GM19239 (cell line): ENCODE data around the gene KRT80.

Source experiments
- DNase-seq: peaks from one replicate; pipeline ENCODE4 v3.0.0; 2011; ENCODE audit warnings: low spot score; ENCODE audit not compliant: insufficient read length
- FAIRE-seq: peaks from 2 replicates; lab custom pipeline; 2011; peaks lifted over from hg19 to GRCh38; lab: Jason Lieb, UNC

The KRT80 gene

DNA sequence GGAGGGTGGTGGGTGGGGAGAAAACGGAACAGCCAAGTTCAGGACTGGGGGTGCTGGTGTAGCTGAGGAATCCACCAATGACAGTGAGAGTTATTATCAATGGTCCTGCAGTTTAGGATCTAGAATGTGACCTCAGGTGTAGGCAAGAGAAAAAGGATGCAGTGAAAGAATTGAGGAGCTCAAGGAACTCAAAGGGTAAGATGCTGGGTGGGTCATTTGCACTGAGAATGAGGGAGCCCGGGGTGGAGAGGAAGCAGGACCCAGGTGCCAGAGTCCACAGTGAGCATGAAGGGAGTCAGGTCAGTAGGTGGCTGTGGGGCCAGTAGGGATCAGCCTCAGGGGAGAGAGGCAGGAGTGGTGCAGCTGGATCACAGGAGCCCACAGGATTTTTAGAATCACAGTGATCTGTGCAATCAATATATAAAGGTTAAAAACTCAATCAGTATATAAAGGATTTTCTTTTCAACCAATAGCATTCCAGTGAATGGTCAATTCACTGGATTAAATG, 38.1 kb upstream of the KRT80 start:
- DNase-seq (no peak), FAIRE-seq (no peak)

DNA sequence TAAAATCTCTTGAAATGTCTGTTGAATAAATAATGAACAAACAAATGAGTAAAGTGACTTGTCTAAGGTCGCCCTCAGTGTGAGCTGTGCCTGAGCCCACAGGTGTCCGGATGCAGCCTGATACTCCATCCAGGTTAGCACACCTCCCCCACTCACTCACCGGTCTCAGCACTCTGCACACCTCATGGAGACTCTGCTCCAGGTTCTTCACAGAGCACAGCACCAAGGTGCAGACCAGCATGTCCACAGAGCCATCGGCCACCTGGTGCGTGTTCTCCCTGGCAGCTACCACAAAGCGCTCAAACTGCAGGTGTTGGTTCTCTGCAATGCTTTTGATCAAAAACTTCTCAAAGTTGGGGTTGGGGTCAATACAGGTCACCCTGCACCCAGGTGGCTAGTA, 37.1 kb upstream of the KRT80 start:
- no peak for DNase-seq
- no peak for FAIRE-seq

DNA sequence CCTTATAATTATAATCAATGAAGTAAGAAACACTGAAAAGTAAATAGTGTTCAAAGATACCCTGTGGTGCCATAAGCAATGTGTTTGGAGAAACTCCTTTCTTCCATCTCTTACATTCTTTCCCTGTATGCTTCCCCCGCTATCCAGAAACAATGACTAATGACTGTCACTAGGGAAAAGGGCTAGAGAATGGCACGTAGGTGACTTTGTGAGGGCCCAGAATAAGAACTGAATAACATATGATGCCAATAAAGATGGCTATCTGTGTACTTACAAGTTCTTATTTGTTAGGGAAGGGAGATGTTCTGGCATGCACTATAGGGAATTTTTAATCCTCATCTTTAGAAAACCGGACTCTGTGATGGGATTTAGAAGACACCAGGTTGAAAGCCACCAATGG, 36.6 kb upstream of the KRT80 start:
- DNase-seq, result no peak
- no peak for FAIRE-seq

DNA sequence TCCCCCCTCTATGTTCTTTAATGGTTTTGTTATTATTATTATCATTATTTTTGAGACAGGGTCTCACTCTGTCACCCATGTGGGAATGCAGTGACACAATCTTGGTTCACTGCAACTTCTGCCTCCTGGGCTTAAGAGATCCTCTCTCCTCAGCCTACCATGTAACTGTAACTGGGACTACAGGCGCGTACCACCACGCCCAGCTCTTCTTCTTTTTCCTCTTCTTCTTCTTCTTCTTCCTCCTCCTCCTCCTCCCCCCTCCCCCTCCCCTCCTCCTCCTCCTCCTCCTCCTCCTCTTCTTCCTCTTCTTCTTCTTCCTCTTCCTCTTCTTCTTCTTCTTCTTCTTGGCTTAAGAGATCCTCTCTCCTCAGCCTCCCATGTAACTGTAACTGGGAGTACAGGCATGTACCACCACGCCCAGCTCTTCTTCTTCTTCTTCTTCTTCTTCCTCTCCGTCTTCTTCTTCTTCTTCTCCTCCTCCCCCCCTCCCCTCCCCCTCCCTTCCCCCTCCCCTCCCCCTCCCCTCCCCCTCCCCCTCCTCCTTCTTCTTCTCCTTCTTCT, 35.9 kb upstream of the KRT80 start:
- no peak for FAIRE-seq
- no peak for DNase-seq

DNA sequence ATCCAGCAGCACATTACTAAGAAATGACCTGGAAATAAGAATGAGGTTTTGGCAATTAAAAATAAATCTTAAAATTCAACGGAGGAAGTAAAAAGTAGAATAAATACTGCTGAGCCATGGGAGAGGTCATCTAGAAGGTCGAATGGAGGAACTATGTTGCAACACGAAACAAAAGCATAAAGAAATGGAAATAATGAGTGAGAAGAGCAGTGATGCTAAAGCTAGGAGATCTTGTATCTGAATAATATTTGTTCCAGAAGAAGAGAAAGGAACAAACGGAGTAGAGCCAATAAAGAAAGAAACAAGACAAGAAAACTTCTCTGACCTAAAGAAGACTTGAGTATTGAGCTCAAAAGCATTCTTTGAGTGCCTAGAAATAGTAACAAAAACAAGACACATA, 34.6 kb upstream of the KRT80 start:
- no peak for DNase-seq
- no peak for FAIRE-seq

DNA sequence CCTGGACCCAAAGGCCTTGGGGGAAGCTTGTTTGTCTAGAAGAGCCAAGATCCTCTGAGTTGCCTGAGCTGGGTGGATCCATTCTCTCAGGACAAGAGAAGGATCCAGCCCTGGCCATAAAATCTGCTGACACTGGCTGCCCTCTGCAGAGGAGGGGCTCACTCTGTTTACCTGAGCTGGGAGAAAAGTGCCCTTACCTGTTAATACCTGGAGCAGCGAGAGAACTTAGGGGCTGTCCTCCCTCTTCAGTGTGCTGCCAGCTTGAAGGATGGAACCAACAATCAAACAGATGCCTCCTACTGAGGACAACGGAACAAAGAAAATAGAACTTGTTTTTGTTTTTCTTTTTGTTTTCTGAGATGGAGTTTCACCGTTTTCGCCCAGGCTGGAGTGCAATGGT, 33.9 kb upstream of the KRT80 start:
- FAIRE-seq (no peak), DNase-seq (no peak)

DNA sequence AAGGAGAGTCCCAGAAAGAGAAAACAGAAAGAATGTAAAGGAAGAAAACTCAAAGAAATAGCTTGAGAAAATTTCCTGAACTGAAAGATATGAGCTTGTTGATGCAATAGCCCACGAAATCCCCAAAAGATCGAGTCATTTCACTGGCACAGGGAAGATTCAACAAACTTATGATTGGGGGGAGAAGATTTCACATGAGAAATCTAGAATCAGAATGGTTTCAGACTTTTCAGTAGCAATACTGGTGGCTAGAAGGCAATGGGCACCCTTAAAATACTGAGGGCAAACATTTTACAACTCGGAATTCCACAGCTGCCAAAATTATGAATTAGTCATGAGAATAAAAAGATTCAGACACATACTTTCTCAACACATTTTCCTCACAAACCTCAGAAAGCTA, 32.3 kb upstream of the KRT80 start:
- FAIRE-seq (no peak), DNase-seq (no peak)

DNA sequence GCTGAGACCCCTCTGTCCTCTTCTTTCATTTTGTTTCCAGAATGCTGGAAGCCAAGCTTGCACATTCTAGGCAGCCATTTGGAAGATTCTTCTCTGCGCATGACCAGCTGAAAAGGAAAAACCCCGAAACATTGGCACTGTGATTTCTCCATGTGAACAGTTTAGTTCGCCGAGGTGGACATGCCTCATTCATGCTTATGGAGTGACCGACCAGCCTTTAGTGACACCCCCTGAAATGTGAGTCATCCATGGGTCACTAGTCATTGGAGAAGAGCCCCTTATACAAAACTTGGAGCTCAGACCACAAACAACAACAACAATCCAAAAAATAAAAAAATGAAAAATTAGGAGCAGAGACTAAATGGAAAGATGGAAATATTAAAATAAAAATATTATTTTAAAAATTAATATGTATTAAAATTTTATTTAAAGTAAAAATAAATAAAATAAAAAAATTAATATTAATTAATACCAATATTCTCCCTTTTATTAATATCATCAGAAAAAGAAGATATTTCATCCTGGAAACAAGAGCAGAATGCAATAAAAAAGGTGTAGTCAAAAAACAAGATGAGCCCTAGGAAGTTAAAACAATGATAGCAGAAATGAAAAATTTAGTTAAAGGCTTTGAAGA, 31.7 kb upstream of the KRT80 start:
- DNase-seq (no peak), FAIRE-seq (no peak)

DNA sequence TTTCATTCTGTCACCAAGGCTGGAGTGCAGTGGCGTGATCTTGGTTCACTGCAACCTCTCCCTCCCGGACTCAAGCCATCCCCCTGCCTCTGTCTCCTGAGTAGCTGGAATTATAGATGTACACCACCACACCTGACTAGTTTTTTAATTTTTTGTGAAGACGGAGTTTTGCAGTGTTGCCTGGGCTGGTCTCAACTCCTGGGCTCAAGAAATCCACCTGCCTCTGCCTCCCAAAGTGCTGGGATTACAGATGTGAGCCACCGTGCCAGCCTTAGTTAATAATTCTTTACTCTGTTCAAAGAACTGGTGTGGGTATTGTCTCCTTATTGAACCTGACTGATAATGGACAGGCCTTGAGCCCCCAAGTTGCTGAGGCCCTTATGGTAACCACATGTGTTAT, 30.9 kb upstream of the KRT80 start:
- FAIRE-seq (no peak), DNase-seq (no peak)

DNA sequence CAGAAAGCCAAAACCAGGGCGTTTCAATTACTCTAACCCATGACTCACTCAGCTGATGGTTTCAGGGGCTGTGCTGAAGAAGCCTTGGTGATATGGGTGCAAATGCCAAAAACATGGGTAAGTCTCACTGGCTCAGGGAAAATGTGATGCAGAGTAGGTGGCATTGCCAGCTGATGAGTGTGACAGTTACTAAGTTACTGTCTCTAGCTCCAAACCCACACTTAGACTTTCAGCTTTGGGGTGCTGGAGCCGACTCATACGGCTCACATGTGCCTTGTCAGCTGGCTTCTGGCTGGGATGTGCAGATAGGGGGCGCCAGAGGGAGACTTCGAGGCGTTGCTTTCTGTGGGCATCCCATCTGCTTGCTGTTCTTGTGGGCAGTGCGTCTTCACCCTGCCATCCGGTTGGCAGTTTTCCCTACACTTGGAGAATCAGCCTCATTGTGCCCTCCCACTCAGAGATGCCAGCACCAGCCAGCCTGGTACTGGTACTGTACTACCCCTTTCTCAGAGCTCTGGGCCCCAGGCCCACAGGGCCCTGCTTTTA, 30.2 kb upstream of the KRT80 start:
- DNase-seq, result no peak
- FAIRE-seq, result no peak

DNA sequence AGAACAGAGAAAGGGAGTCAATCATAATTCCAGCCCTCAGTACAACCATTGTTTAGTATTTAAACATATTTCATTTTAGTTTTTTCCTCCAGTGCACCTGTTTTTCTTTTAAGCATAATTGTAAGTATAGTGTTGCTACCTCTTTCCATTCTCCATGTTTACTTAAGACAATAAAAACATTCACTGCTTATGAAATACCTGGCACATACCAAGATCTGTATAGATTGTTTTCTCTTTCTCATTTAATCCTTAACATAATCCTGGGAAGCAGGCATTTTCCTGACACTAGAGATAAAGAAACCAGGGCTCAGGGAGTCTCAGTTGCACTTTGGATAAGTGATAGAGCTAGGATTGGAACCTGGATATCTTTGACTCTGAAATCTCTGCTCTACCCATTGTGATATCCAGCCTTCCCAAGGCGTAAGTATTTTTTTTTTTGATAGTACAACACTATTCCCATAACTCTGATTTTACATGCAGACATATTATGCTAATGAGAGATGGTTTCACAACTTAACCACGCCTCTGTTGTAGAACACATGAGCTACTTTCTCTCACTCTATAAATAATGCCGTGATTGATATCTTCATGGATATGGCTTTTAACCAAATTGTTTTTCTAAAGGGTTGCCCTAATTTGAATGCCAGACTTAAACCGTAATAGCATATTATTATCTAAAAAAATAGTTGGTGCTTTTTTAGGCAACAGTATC, 29.4 kb upstream of the KRT80 start:
- FAIRE-seq (no peak), DNase-seq (no peak)

DNA sequence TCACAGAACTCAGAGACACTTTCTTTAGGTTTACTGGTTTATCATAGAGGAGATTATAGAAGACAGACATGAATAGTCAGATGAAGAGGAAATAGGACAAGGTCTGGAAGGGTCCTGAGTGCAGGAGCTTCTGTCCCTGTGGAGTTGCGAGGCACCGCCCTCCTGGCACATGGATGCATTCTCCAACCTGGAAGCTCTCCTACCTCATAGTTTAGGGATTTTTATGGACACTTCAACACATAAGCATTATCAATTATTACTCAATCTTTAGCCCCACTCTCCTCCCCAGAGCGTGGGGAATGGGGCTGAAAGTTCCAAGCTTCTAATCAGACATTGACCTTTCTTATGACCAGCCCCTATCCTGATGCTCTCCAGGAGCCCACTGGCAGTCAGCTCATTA, 28.7 kb upstream of the KRT80 start:
- DNase-seq (no peak), FAIRE-seq (no peak)

DNA sequence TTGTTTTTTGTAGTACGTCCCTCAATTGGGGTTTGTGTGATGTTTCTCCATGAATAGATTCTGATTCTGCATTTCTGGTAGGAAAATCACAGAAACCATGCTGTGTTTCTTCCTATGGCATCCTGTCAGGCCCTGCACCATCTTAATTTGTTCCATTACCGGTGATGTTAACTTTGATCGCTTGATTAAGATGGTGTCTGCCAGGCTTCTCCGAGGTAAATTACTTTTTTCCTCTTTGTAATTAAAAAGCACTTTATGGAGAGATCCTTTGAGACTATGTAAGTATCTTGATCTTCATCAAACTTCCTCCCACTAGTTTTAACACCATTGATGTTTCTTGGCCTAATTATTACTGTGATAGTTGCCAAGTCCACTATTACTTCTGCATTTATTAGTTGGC, 26.2 kb upstream of the KRT80 start:
- FAIRE-seq, result no peak
- no peak for DNase-seq

DNA sequence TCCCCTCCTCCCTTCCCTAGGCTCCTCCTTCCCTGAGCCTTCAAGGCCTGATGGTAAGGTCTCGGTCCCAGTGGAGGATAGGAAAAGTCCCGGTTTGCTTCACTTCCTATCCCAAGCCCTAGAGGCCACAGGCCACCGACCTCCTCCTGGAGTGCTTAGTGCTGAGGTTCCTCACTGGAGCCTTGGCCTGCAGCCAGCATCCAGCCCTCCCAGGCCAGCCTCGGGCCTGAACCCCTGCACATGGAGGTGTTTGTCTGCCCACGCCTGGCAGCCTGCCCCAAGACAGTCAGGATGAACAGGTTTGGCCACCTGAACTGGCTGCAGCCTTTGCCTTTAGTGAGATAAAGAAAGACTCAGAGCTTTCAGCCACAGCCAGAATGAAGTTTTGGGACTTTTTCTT, 25.4 kb upstream of the KRT80 start:
- no peak for DNase-seq
- no peak for FAIRE-seq

DNA sequence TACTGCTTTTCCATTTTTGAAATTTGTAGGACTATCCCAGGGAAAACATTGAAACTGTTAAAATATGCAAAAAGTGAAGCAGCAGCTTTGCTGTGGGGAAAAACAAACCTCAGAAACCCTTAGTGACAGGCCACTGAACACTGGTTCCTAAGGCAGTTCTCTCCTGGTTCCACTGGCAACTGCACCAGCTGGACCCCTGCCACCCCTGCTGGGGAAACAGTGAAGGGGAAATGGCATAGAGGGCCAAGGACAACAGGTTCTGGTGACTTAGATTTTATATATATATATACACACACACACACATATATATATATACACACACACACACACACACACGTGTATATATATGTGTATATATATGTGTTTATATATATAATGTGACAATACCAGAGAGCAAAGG, 25.0 kb upstream of the KRT80 start:
- no peak for DNase-seq
- no peak for FAIRE-seq

DNA sequence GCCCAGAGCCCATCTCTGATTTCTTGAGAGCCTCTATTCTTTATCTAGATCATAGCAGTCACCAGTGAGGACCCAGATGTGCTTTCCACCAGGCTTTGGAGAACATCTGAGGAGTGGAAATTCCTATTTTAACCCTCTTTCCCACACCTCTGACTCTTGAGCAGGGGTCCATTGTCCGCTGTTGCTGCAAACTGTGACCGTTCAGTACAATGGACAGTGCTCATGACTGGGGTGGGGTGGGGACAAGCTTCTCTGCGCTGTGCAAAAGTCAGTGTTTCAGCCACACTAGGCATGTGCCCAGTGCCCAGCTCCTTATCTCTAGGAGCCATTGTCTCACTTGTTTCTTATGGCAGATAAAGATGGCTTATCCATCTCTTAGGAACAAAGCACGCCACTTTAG, 24.3 kb upstream of the KRT80 start:
- FAIRE-seq, result no peak

DNA sequence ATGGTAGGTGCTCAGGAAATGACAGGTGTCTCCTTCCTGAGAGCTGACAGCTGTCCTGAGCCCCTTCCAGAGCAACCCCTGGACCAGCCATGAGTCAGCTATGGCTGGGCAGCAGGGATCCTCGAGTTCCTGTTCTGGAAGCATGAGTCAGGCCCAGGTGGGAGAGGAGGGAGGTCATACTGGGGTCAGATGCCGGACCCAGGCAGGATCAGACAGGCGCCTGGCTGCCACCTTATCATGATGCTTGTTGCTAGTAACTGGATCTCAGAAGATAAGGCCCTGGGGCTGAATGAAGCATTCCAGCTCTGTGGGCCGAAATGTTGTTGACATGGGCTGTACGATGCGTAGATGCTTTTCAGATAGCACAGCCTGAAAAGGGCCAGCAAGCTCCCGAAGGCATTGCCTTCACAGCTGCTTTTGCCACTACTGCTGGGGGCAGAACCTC, 23.8 kb upstream of the KRT80 start:
- DNase-seq (no peak), FAIRE-seq (no peak)

More for the DNA sequence above, 24.3 kb upstream of the KRT80 start:
- no peak for DNase-seq

DNA sequence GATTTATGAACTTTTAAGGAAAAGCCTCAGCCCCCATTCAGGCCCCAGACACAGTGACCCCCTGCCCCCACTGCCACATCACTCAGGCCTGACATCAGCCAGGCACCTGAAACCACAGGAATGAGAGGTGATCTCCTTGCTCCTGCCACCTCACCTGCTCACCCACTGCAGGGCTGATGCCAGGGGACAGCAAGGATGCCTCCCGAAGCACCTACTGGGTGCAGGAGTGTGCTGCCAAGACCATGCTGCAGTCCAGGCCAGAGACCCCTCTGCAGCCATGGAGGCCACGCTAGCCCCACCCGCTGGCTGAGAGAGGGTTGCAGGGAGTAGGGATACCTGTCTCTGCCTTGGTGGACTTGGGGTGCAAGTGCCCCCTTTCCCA, 22.6 kb upstream of the KRT80 start:
- FAIRE-seq, result no peak

DNA sequence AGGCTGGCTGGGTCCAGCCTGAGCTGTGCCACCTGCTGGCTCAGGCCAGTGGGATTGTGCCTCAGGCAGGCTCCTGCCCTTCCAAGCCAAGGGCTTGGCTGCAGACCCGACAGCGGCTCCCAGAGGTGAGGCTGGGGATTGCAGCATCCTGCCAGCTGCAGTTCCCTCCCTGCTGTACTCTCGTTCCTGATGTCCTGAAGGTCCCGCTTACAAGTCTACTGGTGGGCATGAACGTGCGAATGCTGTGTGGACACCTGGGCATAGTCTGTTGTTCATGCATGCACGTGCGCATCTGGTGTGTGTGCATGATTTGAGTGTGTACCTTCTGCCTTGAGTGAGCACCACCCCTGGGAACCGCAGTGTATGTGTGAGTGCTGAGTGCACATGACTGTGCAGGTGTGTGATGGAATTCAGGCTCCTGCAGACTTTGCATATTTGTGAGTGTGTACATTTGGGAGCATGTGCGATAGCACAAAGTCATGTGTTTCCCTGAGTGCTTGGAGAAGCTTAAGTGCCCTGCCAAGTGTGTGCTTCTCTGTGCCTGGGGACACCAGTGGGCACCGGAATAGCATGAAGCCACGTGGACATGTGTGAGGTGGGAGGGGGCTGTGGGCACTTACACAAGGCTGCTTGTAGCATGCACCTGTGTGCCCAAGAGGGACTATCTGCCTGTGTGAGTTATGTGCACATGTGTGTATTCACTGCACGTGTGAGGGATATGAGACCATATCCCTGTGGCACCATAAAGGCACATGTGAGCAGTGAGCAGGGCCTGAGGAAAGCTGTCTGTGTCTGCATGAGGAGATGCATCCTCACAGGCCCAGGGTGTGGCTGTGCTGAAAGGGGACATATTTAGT, 22.0 kb upstream of the KRT80 start:
- DNase-seq, result peak; percentile 57
- peak; percentile 23 for FAIRE-seq

More for the DNA sequence above, 22.6 kb upstream of the KRT80 start:
- no peak for DNase-seq
